Endodermal cell (in vitro differentiated cells): ENCODE data around the gene APOBEC3H. TPM values are rescaled to one million over a fixed set of nuclear protein-coding genes. Genes with fewer than 3 reads are reported as not detected.

ENCODE experiments used
- DNase-seq: peaks from one replicate; pipeline ENCODE4 v3.0.0-alpha.2; 2017
- H3K27ac ChIP-seq: 2 replicates; pipeline ENCODE4 v1.5.1; 2013; ENCODE audit warnings: mild to moderate bottlenecking, low read depth, low read length, moderate library complexity
- H3K27me3 ChIP-seq: 2 replicates; pipeline ENCODE4 v1.6.1; 2013; ENCODE audit warnings: mild to moderate bottlenecking, low read length, moderate library complexity; ENCODE audit not compliant: insufficient read depth, control insufficient read depth, poor library complexity, severe bottlenecking
- H3K36me3 ChIP-seq: 2 replicates; pipeline ENCODE4 v1.7.0; 2013; ENCODE audit warnings: mild to moderate bottlenecking, low read length, moderate library complexity; ENCODE audit not compliant: control insufficient read depth, insufficient read depth
- H3K4me1 ChIP-seq: one replicate; pipeline ENCODE4 v1.7.0; 2013; ENCODE audit warnings: low read length; ENCODE audit not compliant: control insufficient read depth, insufficient read depth
- H3K4me3 ChIP-seq: 2 replicates; pipeline ENCODE4 v1.5.1; 2013; ENCODE audit warnings: mild to moderate bottlenecking, low read length, moderate library complexity
- H3K9ac ChIP-seq: 2 replicates; pipeline ENCODE4 v1.6.1; 2013; ENCODE audit warnings: mild to moderate bottlenecking, low read length, moderate library complexity; ENCODE audit not compliant: poor library complexity, severe bottlenecking; ENCODE audit errors: extremely low read depth
- H3K9me3 ChIP-seq: 2 replicates; pipeline ENCODE4 v1.6.1; 2013; ENCODE audit warnings: mild to moderate bottlenecking, low read length, moderate library complexity; ENCODE audit not compliant: control insufficient read depth
- H3K27ac Mint-ChIP-seq: 2 replicates; pipeline ENCODE4 v1.8.0; 2020; ENCODE audit warnings: mixed read lengths
- H3K27me3 Mint-ChIP-seq: 2 replicates; pipeline ENCODE4 v1.8.0; 2021; ENCODE audit warnings: mild to moderate bottlenecking, mixed read lengths; ENCODE audit not compliant: insufficient read depth
- H3K36me3 Mint-ChIP-seq: 2 replicates; pipeline ENCODE4 v1.8.0; 2020; ENCODE audit warnings: low read depth, mixed read lengths
- H3K4me1 Mint-ChIP-seq: 2 replicates; pipeline ENCODE4 v1.8.0; 2020; ENCODE audit warnings: mixed read lengths
- H3K4me3 Mint-ChIP-seq: 2 replicates; pipeline ENCODE4 v1.8.0; 2020; ENCODE audit warnings: mild to moderate bottlenecking, moderate library complexity, mixed read lengths
- H3K9me3 Mint-ChIP-seq: 2 replicates; pipeline ENCODE4 v1.8.0; 2020; ENCODE audit warnings: mild to moderate bottlenecking, mixed read lengths
- CTCF ChIP-seq: fragments of 200-600 bp; sonication (generic); conservative IDR thresholded peaks from 2 replicates; pipeline ENCODE4 v1.5.0; 2021; ENCODE audit warnings: antibody characterized with exemption, mild to moderate bottlenecking
- WGBS, 2 experiments: methylation state at CpG; one replicate each; pipeline versions ENCODE4 v1.1.5 to v1.1.7; 2013; ENCODE audit warnings: missing lambda C conversion rate in 2 of 2, mixed read lengths in 1 of 2; ENCODE audit not compliant: insufficient coverage in 1 of 2, insufficient read length in 1 of 2; 5-methylcytosine and 5-hydroxymethylcytosine counted together
- total RNA-seq, 2 donors: library from RNA; stranded (reverse); fragmentation: NEBNext Ultra II Directional in 1 of 2; extraction: Animal tissue kit (Norgen Biotek cat#: 25700) in 1 of 2; gene quantifications; 2 replicates in 1 of 2; 3 replicates in 1 of 2; pipeline ENCODE4 v1.2.1, GENCODE V29; 2021

APOBEC3H gene
- total RNA-seq, 2 donors from 2014 or later = not detected

DNA sequence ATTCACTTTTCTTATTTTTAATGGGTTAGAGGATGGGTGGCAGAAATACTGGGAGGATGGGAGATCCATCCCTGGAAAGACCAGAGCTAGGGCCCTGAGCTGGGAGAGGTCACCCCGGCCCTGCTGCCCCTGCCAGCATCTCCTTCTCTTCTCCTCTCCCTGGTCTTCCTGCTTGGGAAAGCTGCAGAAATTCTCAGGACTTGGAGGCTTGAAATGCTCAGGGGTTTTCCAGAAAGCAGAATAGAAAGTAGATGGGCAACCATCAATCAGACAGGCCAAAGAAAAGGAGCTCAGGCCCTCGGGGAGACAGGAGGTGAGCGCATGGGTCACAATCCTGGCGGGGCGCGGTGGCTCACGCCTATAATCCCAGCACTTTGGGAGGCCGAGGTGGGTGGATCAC is 1.5 kb downstream of the APOBEC3H start:
- Histone ChIP-seq H3K36me3 (no peaks in the 10 kb centered on the region), H3K9ac (no peak overlapping the region), H3K9me3 (no peaks in the 10 kb centered on the region), H3K27me3 (no peaks in the 10 kb centered on the region), H3K4me3 (no peak overlapping the region), H3K4me1 (no peaks in the 10 kb centered on the region), H3K27ac (no peak overlapping the region)
- no peaks in the 10 kb centered on the region for H3K9me3 Mint-ChIP-seq
- H3K27me3 Mint-ChIP-seq = no peaks in the 10 kb centered on the region
- WGBS, 2 experiments = 94% methylated on average over 8 of the region's 8 CpGs; no CpG with 5 or more reads in 1 of the 2 experiments
- H3K4me3 Mint-ChIP-seq = no peak overlapping the region
- no peak for TF ChIP-seq CTCF
- DNase-seq = no peak
- no peaks in the 10 kb centered on the region for H3K36me3 Mint-ChIP-seq
- no peak overlapping the region for H3K27ac Mint-ChIP-seq
- H3K4me1 Mint-ChIP-seq = peaks cover 17% of the 10 kb centered on the region

GRCh38 chr22:39101226-39101625 is 4.2 kb downstream of the APOBEC3H start:
- no peak overlapping the region for H3K4me3 Mint-ChIP-seq
- TF ChIP-seq CTCF = no peak
- Histone ChIP-seq H3K36me3 (no peaks in the 10 kb centered on the region), H3K9ac (no peak overlapping the region), H3K27me3 (no peaks in the 10 kb centered on the region), H3K4me1 (no peaks in the 10 kb centered on the region), H3K27ac (no peak overlapping the region), H3K4me3 (no peak overlapping the region), H3K9me3 (no peaks in the 10 kb centered on the region)
- H3K27ac Mint-ChIP-seq = no peak overlapping the region
- 86 to 89% methylated on average over 8 to 9 of the region's 13 CpGs for WGBS, 2 experiments
- no peaks in the 10 kb centered on the region for H3K27me3 Mint-ChIP-seq
- no peaks in the 10 kb centered on the region for H3K36me3 Mint-ChIP-seq
- no peaks in the 10 kb centered on the region for H3K9me3 Mint-ChIP-seq
- DNase-seq = no peak
- H3K4me1 Mint-ChIP-seq = peaks cover 12% of the 10 kb centered on the region

GRCh38 chr22:39103431-39103830 is 6.4 kb downstream of the APOBEC3H start:
- no peaks in the 10 kb centered on the region for H3K36me3 ChIP-seq
- Mint-ChIP-seq H3K4me1 (peaks cover 7% of the 10 kb centered on the region), H3K27me3 (no peaks in the 10 kb centered on the region), H3K27ac (no peak overlapping the region), H3K4me3 (no peak overlapping the region), H3K36me3 (no peaks in the 10 kb centered on the region), H3K9me3 (no peaks in the 10 kb centered on the region)
- no peak overlapping the region for H3K27ac ChIP-seq
- H3K9ac ChIP-seq = no peak overlapping the region
- H3K9me3 ChIP-seq = no peaks in the 10 kb centered on the region
- H3K4me1 ChIP-seq = no peaks in the 10 kb centered on the region
- WGBS, 2 experiments = 71 to 78% methylated on average over 1 to 2 of the region's 2 CpGs
- no peak overlapping the region for H3K4me3 ChIP-seq
- no peaks in the 10 kb centered on the region for H3K27me3 ChIP-seq
- DNase-seq = no peak
- TF ChIP-seq CTCF = no peak
